Activated naive CD4-positive, alpha-beta T cell treated with anti-CD3 and anti-CD28 coated beads, Interleukin-2, amount 50 U/mL, for 16 hours (primary cell): ENCODE measurements around the gene ABI1.
"Not testable (repeated sequence)": the region's sequence is repeated elsewhere in the genome, so short reads cannot be mapped to it uniquely, and the experiment has no call there.

ENCODE experiments used
- DNase-seq: peaks from one replicate; pipeline ENCODE4 v3.0.0-alpha.2; 2020

The ABI1 gene

DNA sequence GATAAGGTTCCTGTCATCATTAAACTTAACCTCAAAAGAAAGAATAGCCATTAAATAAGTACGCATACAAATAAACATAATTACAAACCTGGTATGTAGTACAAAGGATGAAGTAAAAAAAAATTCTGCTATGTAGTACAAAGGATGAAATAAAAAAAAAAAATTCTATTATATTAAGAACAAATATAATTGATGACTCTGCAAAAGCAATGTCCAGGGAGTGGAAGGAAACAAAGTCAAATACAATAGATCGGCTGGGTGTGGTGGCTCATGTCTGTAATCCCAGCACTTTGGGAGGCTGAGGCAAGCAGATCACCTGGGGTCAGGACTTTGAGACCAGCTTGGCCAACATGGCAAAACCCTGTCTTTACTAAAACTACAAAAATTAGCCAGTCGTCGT lies 56.9 kb downstream of the ABI1 start:
- no peak for DNase-seq

- DNase-seq = no peak
These were observed 58.2 kb downstream of the ABI1 start for GRCh38 chr10:26802527-26802926.

DNA sequence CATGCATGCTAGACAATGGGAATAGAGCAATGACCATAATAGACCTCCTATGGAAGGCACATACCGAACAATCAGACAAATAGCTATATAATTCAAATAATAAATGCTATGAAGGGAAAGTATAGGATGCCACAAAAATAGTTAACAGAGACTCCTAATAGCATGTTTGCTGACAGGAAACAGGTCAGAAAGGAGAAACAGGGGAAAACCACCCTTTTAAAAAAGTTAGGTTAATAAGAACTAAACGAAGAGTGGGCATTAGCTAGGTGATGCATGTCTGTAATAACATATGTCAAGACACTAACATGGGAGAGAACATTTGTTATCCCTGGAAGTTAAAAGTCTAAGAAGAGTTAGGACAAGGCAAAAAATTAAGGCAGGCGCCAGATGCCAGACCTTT lies 58.9 kb downstream of the ABI1 start:
- DNase-seq = no peak

- no peak for DNase-seq
These were observed 59.5 kb downstream of the ABI1 start for GRCh38 chr10:26801274-26801673.

GRCh38 chr10:26800468-26800867 lies 60.3 kb downstream of the ABI1 start:
- DNase-seq = no peak

DNA sequence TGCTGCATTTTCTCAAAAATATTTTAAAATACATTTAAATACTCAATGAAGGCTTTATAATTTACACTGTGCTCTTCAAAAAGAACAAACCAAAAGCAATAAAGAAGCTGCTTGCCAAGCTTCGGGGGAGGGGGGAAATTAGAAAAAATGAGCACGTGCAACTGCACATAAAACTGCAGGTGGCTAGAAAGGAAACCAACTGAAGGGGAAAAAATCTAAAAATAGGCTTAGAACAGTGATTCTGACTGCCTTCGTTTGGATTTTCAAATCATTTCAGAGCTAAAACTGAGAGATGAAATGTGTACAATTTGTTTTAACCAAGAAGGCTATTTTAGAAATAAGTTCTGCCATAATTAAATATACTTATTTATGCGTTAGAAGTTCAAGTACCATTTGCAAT lies 61.4 kb downstream of the ABI1 start:
- no peak for DNase-seq

DNA sequence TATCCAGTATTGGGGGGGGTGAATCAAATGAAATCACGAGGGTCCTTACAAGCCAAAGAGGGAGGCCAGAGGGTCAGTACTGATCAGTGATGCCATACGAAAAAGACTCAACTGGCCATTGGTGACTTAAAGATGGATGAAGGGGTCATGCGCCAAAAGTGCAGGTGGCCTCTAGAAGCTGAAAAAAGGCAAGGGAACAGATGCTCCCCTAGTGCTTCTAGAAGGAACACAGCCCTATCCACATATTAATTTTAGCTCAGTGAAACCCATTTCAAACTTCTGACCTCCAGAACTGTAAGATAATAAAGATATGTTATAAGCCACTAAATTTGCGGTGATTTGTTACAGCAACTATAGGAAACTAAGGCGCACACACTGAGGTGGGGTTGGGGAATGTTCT lies 62.5 kb downstream of the ABI1 start:
- DNase-seq = no peak

GRCh38 chr10:26797340-26797739 lies 63.4 kb downstream of the ABI1 start:
- DNase-seq = no peak

DNA sequence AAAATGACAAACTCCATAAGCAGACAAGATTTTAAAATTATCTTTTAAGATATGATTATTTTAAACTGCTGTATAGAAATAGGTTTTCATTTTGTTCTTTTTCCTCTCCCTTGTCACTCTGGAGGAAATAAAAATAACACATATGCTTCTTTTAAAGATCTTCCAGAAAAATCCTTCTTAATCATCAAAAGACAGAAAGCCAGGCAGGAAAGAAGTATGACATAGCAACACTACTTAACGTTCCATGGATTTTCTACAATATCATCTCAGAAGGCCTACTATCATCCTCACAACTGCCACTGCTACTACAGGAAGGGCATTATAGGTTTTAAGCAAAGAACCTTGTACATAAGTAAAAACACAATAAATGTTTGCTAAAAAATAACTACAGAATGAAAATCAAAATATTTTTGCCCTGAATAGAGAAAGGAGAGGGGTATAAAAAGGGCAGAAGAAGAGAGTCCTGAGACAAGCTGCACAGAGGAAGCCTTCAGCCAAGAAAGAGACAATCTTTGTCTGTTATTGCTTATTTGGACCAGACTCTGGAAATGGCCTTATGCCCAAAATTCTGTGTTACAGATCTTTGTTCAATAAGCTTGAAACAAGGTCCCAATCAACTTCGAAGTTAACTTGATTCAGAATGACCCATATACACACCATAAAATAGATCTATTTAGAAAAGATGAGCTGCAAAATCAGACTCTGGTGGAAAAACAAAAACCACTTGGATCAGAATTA lies 67.8 kb downstream of the ABI1 start:
- DNase-seq = no peak

- no peak for DNase-seq
These were observed 70.3 kb downstream of the ABI1 start for GRCh38 chr10:26790221-26790995.

DNA sequence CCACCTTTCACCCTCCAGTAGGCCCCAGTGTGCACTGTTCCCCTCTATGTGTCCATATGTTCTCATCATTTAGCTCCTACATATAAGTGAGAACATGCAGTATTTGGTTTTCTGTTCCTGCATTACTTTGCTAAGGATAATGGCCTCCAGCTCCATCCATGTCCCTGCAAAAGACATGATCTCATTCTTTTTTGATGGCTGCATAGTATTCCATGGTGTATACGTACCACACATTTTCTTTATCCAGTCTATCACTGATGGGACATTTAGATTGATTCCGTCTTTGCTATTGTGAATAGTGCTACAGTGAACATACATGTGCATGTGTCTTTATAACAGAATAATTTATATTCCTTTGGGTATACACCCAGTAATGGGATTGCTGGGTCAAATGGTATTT lies 71.0 kb downstream of the ABI1 start:
- not testable (repeated sequence) for DNase-seq

- no peak for DNase-seq
These were observed 73.4 kb downstream of the ABI1 start for GRCh38 chr10:26787362-26787761.

- DNase-seq = no peak
These were observed 79.0 kb downstream of the ABI1 start for GRCh38 chr10:26781797-26782196.

DNA sequence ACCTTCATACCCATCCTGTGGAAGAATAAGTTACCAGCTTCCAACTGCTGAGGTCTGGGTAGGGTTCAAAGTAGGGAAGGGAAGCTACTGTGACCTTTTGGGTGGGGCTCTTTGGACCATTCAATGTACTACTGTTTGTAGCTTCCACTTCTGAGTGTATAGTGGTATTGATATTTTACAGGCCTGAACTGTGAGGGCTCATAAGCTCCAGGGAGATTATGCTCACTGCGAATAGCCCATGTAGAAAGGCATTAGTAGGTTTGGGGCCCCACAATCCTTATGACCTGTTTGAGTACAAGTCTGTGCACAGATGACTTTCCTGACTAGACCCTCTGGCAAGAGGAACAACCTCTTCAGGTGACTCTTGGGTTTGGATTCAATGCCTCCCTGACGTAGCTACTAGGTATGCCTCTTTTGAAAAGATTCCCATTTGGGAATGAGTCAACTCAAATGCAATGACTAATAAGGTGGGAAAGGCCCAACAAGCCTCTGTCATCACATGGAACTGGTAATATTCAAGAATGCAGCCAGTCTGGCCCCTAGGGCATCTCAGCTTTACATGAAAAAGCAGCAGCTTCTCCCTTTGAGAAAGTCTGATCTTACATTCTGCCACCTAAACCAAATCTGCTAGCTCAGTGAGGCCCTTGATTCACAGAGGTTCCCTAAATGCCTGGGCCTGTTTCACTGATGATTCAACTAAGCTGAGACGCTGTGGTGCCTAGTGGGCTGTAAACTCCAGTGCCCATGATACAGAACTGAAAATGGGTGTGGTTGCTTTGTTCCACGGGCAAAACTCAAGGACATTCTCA lies 79.8 kb downstream of the ABI1 start:
- DNase-seq = no peak

- no peak for DNase-seq
These were observed 80.5 kb downstream of the ABI1 start for GRCh38 chr10:26780106-26780792.

DNA sequence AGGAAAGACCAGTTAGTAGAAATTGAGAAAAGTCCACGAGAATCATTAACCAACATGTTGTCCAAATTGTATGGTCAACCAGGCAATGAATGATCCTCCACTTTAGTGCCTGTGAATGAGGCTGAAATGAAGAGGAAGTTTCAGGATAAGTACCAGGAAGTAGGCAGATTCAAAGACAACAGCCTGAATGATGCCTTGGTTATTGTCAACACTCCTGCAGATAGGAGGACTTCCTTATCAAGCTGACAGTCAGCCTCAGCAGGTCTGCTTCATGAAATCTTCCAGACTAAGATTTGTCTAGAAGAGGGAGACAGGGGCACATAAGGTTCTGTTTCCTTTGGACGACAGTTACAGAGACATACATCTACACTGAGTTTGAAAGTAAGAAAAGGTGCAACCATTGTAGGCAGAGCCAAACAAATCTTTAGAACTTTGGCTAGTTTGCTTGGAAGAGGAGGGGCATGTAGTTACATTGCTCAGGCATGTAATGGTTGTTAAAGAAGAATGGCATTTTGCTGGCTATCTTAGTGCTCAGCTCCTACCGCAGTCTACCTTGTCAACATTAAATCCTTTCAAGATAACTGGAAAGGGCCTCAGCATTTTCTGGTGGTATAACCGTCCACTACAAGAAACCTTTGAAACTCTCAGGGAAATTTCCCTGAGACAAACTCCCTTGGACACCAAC lies 81.4 kb downstream of the ABI1 start:
- no peak for DNase-seq

DNA sequence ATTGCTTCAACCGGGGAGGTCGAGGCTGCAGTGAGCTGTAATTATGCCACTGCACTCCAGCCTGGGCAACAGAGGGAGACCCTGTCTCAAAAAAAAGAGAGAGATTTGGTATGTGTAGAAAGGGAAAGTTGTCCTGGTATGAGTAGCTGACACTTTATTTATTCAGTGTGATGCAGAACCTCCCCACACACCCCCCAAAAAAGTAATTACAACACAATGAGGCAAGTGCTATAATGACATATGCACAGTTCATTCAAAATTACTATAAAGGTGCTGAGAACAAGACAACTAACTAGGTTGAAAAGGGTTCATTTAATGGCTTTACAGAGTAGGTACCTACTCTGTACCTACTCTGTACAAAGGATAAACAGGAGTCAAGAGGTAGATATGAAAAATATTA lies 83.1 kb downstream of the ABI1 start:
- no peak for DNase-seq

DNA sequence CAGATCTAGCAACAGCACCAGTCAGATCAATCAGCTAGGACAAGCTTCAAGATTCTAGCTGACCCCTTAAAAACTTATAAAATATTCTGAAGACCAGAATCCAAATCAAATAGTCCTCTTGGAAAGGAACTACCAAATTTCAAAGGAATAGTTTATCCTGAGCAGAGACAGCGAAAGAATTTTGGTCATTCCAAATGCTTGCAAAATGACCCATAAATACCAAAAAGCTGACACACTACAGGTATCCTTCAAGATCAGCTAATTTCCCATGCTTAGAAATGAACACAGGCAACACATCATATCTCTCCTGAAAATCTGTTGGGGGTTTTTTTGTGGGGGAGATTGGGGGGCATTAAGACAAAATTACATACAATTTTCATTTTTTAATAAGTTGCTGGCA lies 84.5 kb downstream of the ABI1 start:
- DNase-seq = no peak

- DNase-seq = no peak
These were observed 87.1 kb downstream of the ABI1 start for GRCh38 chr10:26773633-26774032.

DNA sequence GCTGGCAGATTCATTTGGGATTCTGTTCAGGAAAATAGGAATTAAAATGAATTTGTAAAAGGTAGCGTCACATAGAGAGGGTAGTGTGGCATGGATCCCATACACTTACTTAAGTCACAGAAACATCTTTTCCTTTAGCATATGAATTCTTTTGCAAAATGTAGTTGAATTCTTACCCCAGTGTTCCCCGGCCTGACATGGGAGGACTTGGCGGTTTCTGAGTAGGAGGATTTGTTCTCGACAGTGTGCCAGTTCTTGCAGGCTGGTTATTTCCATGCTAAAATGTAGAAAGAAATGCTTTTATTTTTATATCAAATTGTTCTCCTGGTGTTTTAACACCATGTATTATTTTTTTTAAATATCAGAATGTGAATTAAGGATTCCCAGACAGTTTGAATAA lies 90.7 kb downstream of the ABI1 start:
- no peak for DNase-seq

DNA sequence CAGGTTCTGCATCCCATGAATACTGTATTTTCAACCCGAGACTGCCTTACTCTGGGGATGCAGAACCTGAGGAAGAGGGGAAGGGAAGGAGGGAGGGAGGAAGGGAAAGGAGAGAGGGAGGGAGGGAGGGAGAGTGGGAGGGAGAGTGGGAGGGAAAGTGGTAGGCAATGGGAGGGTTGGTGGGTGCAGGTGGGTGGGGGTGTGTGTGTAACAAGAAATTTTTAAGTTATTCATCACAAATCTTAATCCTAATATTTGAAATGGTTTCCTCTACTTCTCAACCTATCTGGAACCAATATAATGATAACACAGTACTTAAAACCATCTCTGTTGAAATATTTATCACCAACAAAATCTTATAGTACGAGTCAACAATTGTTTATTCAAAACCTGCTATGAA lies 95.2 kb downstream of the ABI1 start:
- no peak for DNase-seq

GRCh38 chr10:26759008-26759407 lies 101.8 kb downstream of the ABI1 start:
- DNase-seq = no peak
